ENCODE results near the gene ZNF197.
"Not testable (repeated sequence)": the region's sequence is repeated elsewhere in the genome, so short reads cannot be mapped to it uniquely, and the experiment has no call there.

Gene ZNF197

DNA sequence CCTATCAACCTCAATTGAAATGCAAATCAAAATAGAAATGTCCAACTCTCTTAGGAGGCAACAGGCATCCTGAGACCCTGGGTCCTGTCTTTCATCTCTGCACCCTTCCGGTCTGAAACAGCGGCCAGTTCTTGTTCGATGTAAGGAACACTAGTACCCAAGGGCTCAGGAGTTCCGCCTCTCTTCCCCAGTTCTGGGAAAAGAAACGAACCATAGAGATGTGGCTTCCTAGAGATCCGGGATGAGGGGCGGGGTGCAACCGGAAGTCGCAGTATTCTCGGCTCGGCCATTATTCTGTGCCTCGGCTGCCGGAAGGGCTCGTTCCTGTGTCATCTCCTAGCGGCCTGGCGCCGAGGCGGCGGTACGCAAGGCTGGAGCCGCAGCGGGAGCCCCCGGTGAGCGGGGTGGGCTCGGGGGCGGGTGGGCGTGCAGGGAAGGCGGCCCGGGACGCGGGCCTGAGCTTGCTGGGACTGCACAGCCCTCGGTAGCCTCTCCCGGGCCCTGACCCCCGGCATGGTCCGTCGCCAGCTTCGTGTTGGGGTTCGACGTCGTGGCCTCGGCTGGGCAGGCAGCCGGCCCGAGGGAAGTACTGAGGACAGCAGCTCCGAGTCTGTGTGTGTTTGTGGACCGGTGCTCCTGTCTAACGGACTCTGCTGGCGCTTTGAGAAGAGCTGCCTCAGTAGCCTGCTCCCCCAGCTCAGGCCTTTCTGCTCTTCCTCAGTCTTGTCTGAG lies at the start of gene ZNF197:
Gene ZNF197 (plus strand): TSS at position 288 of the 732 bp plus-strand sequence. CDS start 4,119 bp downstream, outside the sequence.
- Mint-ChIP-seq H3K9me3 (no peaks in the 10 kb centered on the region), H3K4me1 (peaks cover 10% of the 10 kb centered on the region), H3K4me3 (peak within 1 kb of the TSS; percentile 86), H3K27ac (peak within 1 kb of the TSS; percentile 77), H3K27me3 (no peaks in the 10 kb centered on the region), H3K36me3 (peaks cover 11% of the 10 kb centered on the region)
- peak; percentile 95 for ATAC-seq

DNA sequence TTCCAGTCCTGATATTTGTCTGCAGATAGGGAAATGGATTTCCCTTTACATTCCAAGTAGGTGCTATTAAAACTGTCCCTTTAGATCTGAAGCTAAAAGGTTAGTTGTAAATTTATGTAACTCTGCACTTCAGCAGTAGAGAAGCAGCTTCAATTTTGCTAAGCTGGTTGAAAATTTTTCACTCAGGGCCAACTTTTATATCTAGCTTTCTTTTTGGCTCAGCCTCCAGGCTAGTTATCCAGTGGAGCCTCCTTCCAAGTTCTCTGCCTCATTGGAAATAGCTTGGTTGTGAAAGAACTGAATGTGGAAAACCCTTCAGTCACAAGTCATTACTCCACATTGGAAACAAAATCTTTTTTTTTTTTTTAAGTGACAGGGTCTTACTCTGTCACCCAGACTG lies 48.2 kb upstream of the ZNF197 start:
- H3K9me3 Mint-ChIP-seq: peaks cover 12% of the 10 kb centered on the region

DNA sequence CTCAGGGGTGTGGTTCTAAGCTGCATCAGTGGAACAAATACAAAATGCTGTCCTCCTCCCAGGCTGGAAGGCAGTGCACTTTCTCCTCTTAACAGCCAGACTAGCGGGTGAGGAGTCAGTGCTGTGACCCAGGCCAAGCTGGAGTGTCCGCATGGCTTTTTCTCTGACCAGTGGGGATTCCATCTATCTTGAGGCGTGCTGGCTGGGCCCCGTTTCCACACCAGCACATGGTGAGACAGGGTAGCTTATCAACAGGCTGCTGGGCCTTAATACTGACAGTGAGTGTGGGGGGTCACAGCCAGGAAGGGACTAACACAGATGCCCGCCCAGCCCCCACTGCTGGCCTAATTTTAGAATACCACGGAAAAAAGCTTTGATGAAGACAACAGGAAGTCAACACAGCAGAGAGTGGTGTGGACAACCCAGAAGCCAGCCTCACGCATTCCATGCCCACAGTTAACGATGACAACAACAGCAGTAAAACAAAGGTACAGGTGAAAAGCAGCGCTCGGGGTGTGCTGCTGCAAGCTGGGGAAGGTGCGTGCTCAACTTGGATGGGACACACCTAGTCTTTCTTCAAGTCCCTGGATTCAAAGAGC lies 47.4 kb upstream of the ZNF197 start:
- H3K4me3 Mint-ChIP-seq, H3K4me1 Mint-ChIP-seq, H3K27me3 Mint-ChIP-seq, H3K27ac Mint-ChIP-seq, ATAC-seq, H3K9me3 Mint-ChIP-seq: not testable (repeated sequence)
- peaks cover 38% of the 10 kb centered on the region for H3K36me3 Mint-ChIP-seq

More for the DNA sequence above, 48.2 kb upstream of the ZNF197 start:
- H3K4me1 Mint-ChIP-seq: no peaks in the 10 kb centered on the region
- no peak overlapping the region for H3K4me3 Mint-ChIP-seq
- no peak overlapping the region for H3K27ac Mint-ChIP-seq
- no peaks in the 10 kb centered on the region for H3K27me3 Mint-ChIP-seq
- no peak for ATAC-seq
- peaks cover 47% of the 10 kb centered on the region for H3K36me3 Mint-ChIP-seq

DNA sequence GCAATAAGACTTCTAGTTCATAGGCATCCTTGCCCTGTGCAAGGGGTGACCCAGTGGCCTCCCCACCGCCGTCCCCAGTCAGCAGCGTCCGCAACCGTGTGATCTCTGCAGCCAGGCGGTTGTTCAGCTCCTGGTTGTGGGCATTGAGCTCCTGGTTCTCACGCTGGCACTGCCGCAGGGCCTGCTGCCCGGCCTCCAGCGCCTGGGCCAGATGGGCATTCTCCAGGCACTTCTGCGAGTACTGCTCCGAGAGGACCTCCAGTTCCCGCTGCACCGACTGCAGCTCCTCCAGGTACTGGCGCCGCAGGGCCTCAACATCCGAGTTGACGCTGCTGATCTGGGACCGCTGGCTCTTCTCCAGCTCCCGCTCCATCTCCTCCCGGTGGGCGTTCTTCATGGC lies 46.5 kb upstream of the ZNF197 start:
- H3K36me3 Mint-ChIP-seq: peaks cover 38% of the 10 kb centered on the region
- not testable (repeated sequence) for H3K4me1 Mint-ChIP-seq, ATAC-seq, H3K27me3 Mint-ChIP-seq, H3K9me3 Mint-ChIP-seq, H3K4me3 Mint-ChIP-seq, H3K27ac Mint-ChIP-seq

DNA sequence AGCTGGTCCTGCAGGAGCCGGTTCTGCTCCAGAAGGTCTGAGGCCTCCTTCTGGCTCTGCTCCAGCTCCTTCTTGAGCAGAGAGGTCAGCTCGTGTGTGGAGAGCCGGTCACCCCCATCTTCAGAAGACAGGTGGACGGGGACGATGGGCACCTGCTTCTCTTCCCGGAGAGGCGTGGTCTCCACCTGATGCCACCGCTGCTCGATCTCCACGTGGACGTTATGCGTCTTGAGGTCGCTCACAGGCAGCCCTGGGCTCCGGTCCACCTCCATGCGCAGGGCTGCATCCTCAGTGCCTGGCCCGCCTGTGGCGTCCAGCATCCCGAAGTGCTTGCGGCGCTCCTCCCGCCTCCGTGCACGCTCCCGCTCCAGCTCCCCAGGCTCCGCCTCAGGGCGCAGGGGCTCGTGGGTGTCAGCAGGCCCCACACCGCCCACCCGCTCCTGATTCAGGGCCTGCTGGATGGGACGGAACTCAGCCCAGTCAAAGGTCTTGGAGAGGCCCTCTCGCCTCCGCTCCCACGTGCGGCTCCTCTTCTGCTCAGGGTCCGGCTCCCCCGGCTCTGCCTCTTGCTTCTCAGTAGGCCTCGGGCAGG lies 45.8 kb upstream of the ZNF197 start:
- H3K36me3 Mint-ChIP-seq: peaks cover 43% of the 10 kb centered on the region
- not testable (repeated sequence) for ATAC-seq, H3K4me3 Mint-ChIP-seq, H3K27me3 Mint-ChIP-seq, H3K9me3 Mint-ChIP-seq, H3K27ac Mint-ChIP-seq, H3K4me1 Mint-ChIP-seq

DNA sequence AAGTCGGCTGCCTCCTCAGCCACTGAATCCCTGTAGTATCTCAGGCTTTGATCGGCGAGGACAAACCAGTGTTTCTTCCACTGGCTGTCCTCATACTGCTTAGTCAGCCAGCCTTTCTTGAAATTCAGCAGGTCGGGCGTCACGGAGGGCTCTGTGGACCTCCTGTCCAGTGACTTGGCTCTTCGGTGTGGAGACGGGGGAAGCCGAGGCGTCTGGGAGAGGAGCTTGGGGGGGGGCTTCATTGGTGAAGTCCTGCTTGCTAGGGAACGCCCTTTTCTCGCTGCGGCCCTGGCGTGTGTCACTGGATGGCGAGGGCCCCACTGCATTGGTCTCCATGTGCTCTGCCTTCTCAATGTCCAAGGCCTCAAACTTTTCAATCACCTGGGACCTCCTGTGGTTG lies 45.1 kb upstream of the ZNF197 start:
- peaks cover 43% of the 10 kb centered on the region for H3K36me3 Mint-ChIP-seq
- not testable (repeated sequence) for H3K4me3 Mint-ChIP-seq, H3K27ac Mint-ChIP-seq, H3K9me3 Mint-ChIP-seq, H3K4me1 Mint-ChIP-seq, ATAC-seq
- peaks cover 17% of the 10 kb centered on the region for H3K27me3 Mint-ChIP-seq

DNA sequence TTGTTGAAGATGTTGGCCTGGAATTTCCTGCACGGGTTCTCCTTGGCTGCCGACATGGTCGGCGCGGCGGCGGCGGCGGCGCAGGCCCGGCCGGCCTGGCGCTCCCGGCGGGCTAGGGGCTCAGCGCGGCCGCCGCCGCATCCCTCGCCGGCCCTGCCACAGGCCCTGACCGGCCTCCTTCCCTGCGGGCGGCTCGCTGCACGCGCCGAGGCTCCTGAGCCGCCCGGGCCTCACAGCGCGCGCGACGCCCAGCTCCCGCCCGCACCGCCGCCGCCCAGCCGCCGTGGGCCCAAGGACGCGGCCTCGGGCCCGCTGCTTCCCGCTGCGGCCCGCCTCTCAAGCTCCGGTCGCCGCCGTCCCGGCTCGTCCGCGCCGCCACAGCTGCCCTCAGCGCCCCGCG lies 43.9 kb upstream of the ZNF197 start:
- not testable (repeated sequence) for H3K4me3 Mint-ChIP-seq, H3K27ac Mint-ChIP-seq, ATAC-seq, H3K9me3 Mint-ChIP-seq
- H3K4me1 Mint-ChIP-seq: peaks cover 15% of the 10 kb centered on the region
- peaks cover 29% of the 10 kb centered on the region for H3K27me3 Mint-ChIP-seq
- peaks cover 44% of the 10 kb centered on the region for H3K36me3 Mint-ChIP-seq

DNA sequence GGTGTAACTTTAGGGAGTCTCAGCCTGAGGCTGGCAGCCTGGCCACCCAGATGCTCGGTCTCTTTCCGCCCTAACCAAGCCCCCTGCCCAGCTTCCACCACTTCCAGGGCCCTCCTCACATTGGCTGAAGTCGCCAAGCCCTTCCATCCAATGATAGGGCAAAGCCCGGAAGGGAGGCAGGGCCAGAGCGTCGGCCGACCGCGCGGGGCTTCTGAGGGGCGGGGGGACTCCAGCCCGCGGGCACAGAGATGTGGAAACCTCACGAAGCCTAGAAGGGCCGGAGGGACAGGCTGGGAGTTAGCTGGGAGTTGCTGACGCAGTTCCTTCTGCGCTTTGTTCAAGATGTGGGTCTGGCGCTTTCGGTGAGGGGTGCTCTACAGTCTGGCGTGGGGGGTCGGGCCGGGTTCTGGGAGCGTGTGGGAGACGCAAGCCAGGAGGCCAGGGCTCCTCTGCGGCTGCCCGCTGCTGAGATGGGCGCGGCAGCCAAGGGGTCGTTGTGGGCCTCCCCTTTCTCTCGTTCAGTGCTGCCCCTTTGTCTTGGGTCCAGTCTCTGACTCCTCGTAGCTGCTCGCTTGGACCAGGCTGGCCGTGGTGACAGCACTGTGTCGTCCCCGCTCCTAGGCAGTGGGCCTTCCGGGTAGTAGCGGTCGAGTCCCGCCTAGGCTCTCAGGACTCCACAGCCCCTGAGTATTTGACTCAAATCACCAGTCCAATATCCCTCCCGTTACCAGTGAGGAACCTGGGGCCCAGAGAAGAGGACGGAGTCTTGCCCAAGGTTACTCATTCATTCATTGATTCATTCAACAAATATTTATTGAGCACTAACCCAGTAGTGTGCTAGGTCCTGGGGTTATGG lies 40.0 kb upstream of the ZNF197 start, which contains the start of gene ZNF660:
Gene ZNF660 (plus strand): TSS at position 319 of the 856 bp plus-strand sequence. CDS start 9,230 bp downstream, outside the sequence.
- Mint-ChIP-seq H3K4me1 (peaks cover 15% of the 10 kb centered on the region), H3K36me3 (peaks cover 51% of the 10 kb centered on the region), H3K27me3 (peaks cover 34% of the 10 kb centered on the region), H3K4me3 (peak within 1 kb of the TSS; percentile 75), H3K9me3 (peaks cover 12% of the 10 kb centered on the region), H3K27ac (peak within 1 kb of the TSS; percentile 50)
- peak; percentile 82 for ATAC-seq

DNA sequence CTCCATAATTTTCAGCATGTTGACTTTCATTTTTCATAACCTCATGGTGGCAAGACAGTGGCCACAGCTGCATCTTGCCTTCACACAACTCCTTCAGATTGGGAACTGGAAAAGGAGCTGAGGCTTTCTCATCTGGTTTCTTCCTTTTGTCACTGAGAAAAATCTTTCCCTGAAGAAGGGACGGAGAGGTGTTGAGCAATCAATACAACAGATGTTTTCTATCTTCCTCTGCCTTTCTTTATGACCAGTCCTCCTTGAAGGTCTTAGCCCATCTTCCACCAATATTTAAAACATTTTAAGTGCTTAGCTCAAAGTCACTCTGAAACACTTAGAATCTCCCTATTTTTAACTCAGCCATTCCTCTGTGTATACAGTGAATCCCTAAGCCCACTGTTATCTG lies 28.2 kb upstream of the ZNF197 start:
- Mint-ChIP-seq H3K36me3 (peaks cover 46% of the 10 kb centered on the region), H3K4me3 (no peak overlapping the region), H3K27me3 (no peaks in the 10 kb centered on the region), H3K27ac (no peak overlapping the region), H3K9me3 (peaks cover 26% of the 10 kb centered on the region), H3K4me1 (no peaks in the 10 kb centered on the region)
- ATAC-seq: no peak

DNA sequence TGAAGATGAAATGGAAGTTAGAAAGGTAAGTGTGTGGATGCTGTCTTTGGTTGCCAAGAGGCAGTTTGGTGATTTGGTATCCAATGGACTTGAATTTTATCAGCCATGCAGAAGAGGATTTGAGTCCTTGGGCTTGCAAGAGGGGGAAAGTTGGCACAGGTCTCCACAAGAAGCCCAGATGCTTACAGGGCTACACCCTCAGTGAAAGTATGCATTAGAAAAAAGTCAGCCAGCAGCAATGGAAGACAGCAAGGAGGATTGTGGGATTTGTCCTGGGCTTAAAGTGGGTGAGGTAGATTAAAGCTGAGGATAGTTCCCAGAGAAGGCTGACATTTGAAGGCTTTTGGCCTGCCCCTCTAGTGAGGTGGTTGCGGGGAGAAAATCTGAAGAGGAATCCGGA lies 23.1 kb upstream of the ZNF197 start:
- peaks cover 36% of the 10 kb centered on the region for H3K36me3 Mint-ChIP-seq
- peaks cover 4% of the 10 kb centered on the region for H3K9me3 Mint-ChIP-seq
- H3K4me3 Mint-ChIP-seq: no peak overlapping the region
- ATAC-seq: no peak
- no peaks in the 10 kb centered on the region for H3K4me1 Mint-ChIP-seq
- no peak overlapping the region for H3K27ac Mint-ChIP-seq
- H3K27me3 Mint-ChIP-seq: no peaks in the 10 kb centered on the region

DNA sequence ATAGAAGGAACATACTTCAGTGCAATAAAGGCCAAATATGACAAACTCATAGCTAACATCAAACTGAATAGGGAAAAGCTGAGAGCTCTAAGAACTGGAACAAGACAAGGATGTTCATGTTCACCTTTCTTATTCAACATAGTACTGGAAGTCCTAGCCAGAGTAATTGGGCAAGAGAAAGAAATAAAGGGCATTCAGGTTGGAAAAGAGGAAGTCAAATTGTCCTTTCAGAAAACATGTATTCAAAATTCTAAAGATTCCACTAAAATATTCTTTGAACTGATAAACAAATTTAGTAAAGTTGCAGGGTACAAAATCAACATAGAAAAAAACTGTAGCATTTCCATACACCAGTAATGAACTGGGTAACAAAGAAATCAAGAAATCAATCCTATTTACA lies 12.2 kb upstream of the ZNF197 start:
- no peak for ATAC-seq
- H3K4me3 Mint-ChIP-seq: no peak overlapping the region
- peaks cover 16% of the 10 kb centered on the region for H3K9me3 Mint-ChIP-seq
- H3K27ac Mint-ChIP-seq: no peak overlapping the region
- H3K36me3 Mint-ChIP-seq: peaks cover 34% of the 10 kb centered on the region
- no peaks in the 10 kb centered on the region for H3K27me3 Mint-ChIP-seq
- H3K4me1 Mint-ChIP-seq: peaks cover 6% of the 10 kb centered on the region

DNA sequence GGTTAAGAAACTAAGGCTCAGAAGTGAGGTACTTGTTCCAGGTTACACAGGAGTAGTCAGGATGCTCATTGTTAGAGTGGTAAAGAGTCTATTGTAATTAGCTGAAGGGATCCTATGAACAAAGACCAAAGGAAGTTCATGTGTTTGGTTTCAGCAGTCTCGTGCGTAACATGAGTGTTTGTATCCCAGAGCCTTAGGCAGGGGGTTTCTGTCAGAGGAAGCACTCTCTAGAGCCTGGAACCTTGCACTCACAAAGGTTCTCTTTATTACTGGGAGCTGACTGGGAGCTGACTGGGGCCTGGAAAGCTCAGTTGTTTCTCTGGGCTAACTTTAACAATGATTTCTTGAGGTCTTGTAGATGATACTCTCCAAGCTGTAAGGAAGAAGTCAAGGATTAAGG lies 3.9 kb downstream of the ZNF197 start:
- H3K4me3 Mint-ChIP-seq: no peak overlapping the region
- peaks cover 40% of the 10 kb centered on the region for H3K36me3 Mint-ChIP-seq
- no peak overlapping the region for H3K27ac Mint-ChIP-seq
- no peaks in the 10 kb centered on the region for H3K9me3 Mint-ChIP-seq
- H3K4me1 Mint-ChIP-seq: peaks cover 10% of the 10 kb centered on the region
- no peaks in the 10 kb centered on the region for H3K27me3 Mint-ChIP-seq
- ATAC-seq: no peak

DNA sequence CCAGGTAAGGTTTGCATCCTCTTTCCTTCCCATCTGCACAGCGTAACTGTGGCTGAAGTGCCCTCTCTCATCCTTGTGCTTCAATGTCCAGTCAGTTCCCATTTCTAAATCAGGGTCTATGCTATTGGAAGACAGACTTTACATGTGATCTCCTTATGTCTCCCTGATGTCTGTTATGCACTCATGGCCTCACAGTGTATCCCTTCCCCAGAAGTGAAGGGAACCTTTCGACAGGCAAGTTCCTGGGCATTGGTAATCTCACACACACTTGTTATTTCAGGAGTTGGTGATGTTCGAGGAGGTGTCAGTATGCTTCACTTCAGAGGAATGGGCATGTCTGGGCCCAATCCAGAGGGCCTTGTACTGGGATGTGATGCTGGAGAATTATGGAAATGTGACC lies 7.4 kb downstream of the ZNF197 start:
- H3K4me3 Mint-ChIP-seq: no peak overlapping the region
- H3K27ac Mint-ChIP-seq: no peak overlapping the region
- H3K9me3 Mint-ChIP-seq: peaks cover 2% of the 10 kb centered on the region
- ATAC-seq: no peak
- peaks cover 4% of the 10 kb centered on the region for H3K4me1 Mint-ChIP-seq
- peaks cover 75% of the 10 kb centered on the region for H3K36me3 Mint-ChIP-seq
- H3K27me3 Mint-ChIP-seq: no peaks in the 10 kb centered on the region

DNA sequence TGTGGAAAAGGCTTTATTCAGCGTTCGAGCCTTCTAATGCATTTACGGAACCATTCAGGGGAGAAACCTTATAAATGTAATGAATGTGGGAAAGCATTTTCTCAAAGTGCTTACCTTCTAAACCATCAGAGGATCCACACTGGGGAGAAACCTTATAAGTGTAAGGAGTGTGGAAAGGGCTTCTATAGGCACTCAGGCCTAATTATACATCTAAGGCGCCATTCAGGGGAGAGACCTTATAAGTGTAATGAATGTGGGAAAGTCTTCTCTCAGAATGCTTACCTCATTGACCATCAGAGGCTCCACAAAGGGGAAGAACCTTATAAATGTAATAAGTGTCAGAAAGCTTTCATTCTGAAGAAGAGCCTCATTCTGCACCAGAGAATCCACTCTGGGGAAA lies 17.5 kb downstream of the ZNF197 start:
- Mint-ChIP-seq H3K4me3 (no peak overlapping the region), H3K4me1 (no peaks in the 10 kb centered on the region), H3K36me3 (peaks cover 62% of the 10 kb centered on the region), H3K27ac (no peak overlapping the region), H3K27me3 (no peaks in the 10 kb centered on the region), H3K9me3 (peaks cover 19% of the 10 kb centered on the region)
- ATAC-seq: no peak

DNA sequence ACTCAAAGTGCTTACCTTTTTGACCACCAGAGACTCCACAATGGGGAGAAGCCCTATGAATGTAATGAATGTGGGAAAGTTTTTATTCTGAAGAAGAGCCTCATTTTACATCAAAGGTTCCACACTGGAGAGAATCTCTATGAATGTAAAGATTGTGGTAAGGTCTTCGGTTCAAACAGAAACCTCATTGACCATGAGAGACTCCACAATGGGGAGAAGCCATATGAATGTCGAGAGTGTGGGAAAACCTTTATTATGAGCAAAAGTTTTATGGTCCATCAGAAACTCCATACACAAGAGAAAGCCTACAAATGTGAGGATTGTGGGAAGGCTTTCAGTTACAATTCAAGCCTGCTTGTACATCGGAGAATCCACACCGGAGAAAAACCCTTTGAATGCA lies 18.2 kb downstream of the ZNF197 start:
- H3K4me1 Mint-ChIP-seq: peaks cover 7% of the 10 kb centered on the region
- H3K9me3 Mint-ChIP-seq: peaks cover 19% of the 10 kb centered on the region
- H3K4me3 Mint-ChIP-seq: no peak overlapping the region
- no peak for ATAC-seq
- no peak overlapping the region for H3K27ac Mint-ChIP-seq
- H3K36me3 Mint-ChIP-seq: peaks cover 55% of the 10 kb centered on the region
- no peaks in the 10 kb centered on the region for H3K27me3 Mint-ChIP-seq

Data from stimulated activated memory B cell treated with anti-CD40 and anti-IgM and Interleukin-4, amounts not matched to agents 10 μg/mL and 1 μg/mL and 100 μg/mL, for 72 hours (primary cell).